ENCODE measurements around the gene PLCL2.

PLCL2 gene

GRCh38 chr3:16873872-16874271, 10.9 kb upstream of the PLCL2 start:
- H4K20me1 ChIP-seq (ENCODE audit: insufficient read depth, low read length), result no peaks in the 10 kb centered on the region
- H3K79me2 ChIP-seq (ENCODE audit: insufficient read depth, low read length), result no peaks in the 10 kb centered on the region
- no peaks in the 10 kb centered on the region for H3K27me3 ChIP-seq (ENCODE audit: insufficient read depth, low read length)
- H3K9ac ChIP-seq (ENCODE audit: low read length), result no peak overlapping the region
- H3K27ac ChIP-seq (ENCODE audit: low read depth, low read length, poor library complexity, severe bottlenecking), result no peak overlapping the region
- H3K4me1 ChIP-seq (ENCODE audit: insufficient read depth, low read length, severe bottlenecking), result peaks cover 25% of the 10 kb centered on the region
- H3F3A ChIP-seq (ENCODE audit: insufficient read depth, low read length), result no peaks in the 10 kb centered on the region
- H3K9me2 ChIP-seq (ENCODE audit: low read depth, low read length), result no peaks in the 10 kb centered on the region
- no peak overlapping the region for H3K4me2 ChIP-seq (ENCODE audit: low read length)
- H3K9me3 ChIP-seq (ENCODE audit: low read length), result no peaks in the 10 kb centered on the region
- no peaks in the 10 kb centered on the region for H3K36me3 ChIP-seq (ENCODE audit: insufficient read depth, low read length)
- no peak overlapping the region for H2AFZ ChIP-seq (ENCODE audit: low read length)
- TF ChIP-seq EZH2 (IDR thresholded peaks at IDR 0.05; ENCODE audit: borderline replicate concordance, low read length) (no peak), CTCF (IDR thresholded peaks at IDR 0.05; ENCODE audit: low read length) (no peak)
- H3K4me3 ChIP-seq (ENCODE audit: low read depth, low read length, poor library complexity, severe bottlenecking), result no peak overlapping the region

GRCh38 chr3:16875876-16876550, 8.7 kb upstream of the PLCL2 start:
- TF ChIP-seq EZH2 (IDR thresholded peaks at IDR 0.05; ENCODE audit: borderline replicate concordance, low read length) (no peak), CTCF (IDR thresholded peaks at IDR 0.05; ENCODE audit: low read length) (no peak)
- H3K4me1 ChIP-seq (ENCODE audit: insufficient read depth, low read length, severe bottlenecking), result peaks cover 12% of the 10 kb centered on the region
- no peak overlapping the region for H3K4me3 ChIP-seq (ENCODE audit: low read depth, low read length, poor library complexity, severe bottlenecking)
- H3K9ac ChIP-seq (ENCODE audit: low read length), result no peak overlapping the region
- no peak overlapping the region for H3K4me2 ChIP-seq (ENCODE audit: low read length)
- H3K27me3 ChIP-seq (ENCODE audit: insufficient read depth, low read length), result no peaks in the 10 kb centered on the region
- H3F3A ChIP-seq (ENCODE audit: insufficient read depth, low read length), result no peaks in the 10 kb centered on the region
- no peak overlapping the region for H3K27ac ChIP-seq (ENCODE audit: low read depth, low read length, poor library complexity, severe bottlenecking)
- no peaks in the 10 kb centered on the region for H3K79me2 ChIP-seq (ENCODE audit: insufficient read depth, low read length)
- H3K9me3 ChIP-seq (ENCODE audit: low read length), result no peaks in the 10 kb centered on the region
- no peaks in the 10 kb centered on the region for H3K9me2 ChIP-seq (ENCODE audit: low read depth, low read length)
- H4K20me1 ChIP-seq (ENCODE audit: insufficient read depth, low read length), result no peaks in the 10 kb centered on the region
- H3K36me3 ChIP-seq (ENCODE audit: insufficient read depth, low read length), result no peaks in the 10 kb centered on the region
- H2AFZ ChIP-seq (ENCODE audit: low read length), result no peak overlapping the region

- no peak overlapping the region for H2AFZ ChIP-seq (ENCODE audit: low read length)
- H3K79me2 ChIP-seq (ENCODE audit: insufficient read depth, low read length), result no peaks in the 10 kb centered on the region
- no peak overlapping the region for H3K9ac ChIP-seq (ENCODE audit: low read length)
- H3K4me3 ChIP-seq (ENCODE audit: low read depth, low read length, poor library complexity, severe bottlenecking), result no peak overlapping the region
- H3K9me2 ChIP-seq (ENCODE audit: low read depth, low read length), result no peaks in the 10 kb centered on the region
- no peak overlapping the region for H3K27ac ChIP-seq (ENCODE audit: low read depth, low read length, poor library complexity, severe bottlenecking)
- no peaks in the 10 kb centered on the region for H3K9me3 ChIP-seq (ENCODE audit: low read length)
- no peaks in the 10 kb centered on the region for H4K20me1 ChIP-seq (ENCODE audit: insufficient read depth, low read length)
- H3K27me3 ChIP-seq (ENCODE audit: insufficient read depth, low read length), result no peaks in the 10 kb centered on the region
- peaks cover 12% of the 10 kb centered on the region for H3K4me1 ChIP-seq (ENCODE audit: insufficient read depth, low read length, severe bottlenecking)
- TF ChIP-seq EZH2 (IDR thresholded peaks at IDR 0.05; ENCODE audit: borderline replicate concordance, low read length) (no peak), CTCF (IDR thresholded peaks at IDR 0.05; ENCODE audit: low read length) (no peak)
- H3F3A ChIP-seq (ENCODE audit: insufficient read depth, low read length), result no peaks in the 10 kb centered on the region
- H3K4me2 ChIP-seq (ENCODE audit: low read length), result no peak overlapping the region
- no peaks in the 10 kb centered on the region for H3K36me3 ChIP-seq (ENCODE audit: insufficient read depth, low read length)
These were observed 7.2 kb upstream of the PLCL2 start for GRCh38 chr3:16877505-16877904.

All from OCI-LY1 (cell line).